HG02885 (cell line): ENCODE data around the gene ZNF253.
A peak's percentile ranks its signal among the peaks of the same experiment; 100 is the strongest.
"Not testable (repeated sequence)": the region's sequence is repeated elsewhere in the genome, so short reads cannot be mapped to it uniquely, and the experiment has no call there.

Experiments used
- ATAC-seq: cut with Tn5 transposase; IDR thresholded peaks from one replicate; pipeline ENCODE4 v1.9.1; 2021; ENCODE audit warnings: mild to moderate bottlenecking; ENCODE audit not compliant: unreplicated experiment, poor library complexity

Gene ZNF253

DNA sequence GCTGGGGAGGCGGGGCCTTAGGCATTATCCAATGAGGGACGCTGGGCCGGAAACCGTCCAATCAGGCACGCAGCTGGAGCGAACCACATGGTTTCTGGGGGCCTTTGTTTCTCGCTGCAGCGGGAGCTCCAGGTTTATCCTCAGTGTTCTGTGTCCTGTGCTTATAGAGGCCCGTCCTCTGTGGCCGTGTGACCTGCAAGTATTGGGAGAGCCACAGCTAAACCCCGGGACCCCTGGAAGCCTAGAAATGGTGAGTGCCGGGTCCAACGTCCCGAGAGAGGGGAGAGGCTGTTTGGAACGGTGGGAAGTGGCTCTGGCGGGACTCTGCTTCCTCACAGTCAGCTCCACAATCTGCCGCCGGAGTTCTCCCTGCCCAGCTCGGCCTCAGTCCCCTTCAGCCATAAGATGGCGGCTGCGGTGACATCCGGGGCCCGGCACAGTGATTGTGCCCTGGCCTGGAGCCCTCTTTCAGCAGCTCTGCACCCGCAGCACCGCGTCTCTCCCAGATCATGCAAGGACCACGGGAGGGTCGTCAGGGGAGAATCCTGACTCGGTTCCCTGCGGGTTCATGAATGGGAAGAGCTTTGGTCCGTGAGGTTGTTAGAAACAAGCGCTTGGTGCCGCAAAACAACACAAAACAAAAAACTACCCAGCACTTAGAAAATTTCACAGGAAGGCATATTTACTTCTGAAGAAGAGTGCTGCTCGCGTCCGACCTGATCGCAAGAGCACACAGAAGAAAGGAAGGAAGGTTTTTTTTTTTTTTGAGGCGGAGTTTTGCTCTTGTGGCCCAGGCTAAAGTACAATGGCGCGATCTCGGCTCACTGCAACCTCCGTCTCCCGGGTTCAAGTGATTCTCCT, at the start of gene ZNF253:
ZNF253 (plus strand) TSS at position 133 of the 861 bp plus-strand sequence; CDS start at position 248, 115 bp downstream.
- peak; percentile 99 for ATAC-seq

DNA sequence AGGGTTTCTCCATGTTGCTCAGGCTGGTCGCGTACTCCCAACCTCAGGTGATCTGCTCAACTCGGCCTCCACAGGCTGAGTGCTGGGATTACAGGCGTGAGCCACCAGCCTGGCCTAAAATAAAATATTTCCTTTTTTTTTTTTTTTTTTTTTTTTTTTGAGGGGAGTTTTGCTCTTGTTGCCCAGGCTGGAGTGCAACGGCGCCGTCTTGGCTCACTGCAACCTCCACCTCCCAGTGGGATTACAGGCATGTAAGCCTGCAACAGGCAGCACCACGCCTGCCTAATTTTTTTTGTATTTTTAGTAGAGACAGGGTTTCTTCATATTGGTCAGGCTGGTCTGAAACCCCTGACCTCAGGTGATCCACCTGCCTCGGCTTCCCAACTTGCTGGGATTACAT, 49.0 kb upstream of the ZNF253 start:
- ATAC-seq, result no peak

DNA sequence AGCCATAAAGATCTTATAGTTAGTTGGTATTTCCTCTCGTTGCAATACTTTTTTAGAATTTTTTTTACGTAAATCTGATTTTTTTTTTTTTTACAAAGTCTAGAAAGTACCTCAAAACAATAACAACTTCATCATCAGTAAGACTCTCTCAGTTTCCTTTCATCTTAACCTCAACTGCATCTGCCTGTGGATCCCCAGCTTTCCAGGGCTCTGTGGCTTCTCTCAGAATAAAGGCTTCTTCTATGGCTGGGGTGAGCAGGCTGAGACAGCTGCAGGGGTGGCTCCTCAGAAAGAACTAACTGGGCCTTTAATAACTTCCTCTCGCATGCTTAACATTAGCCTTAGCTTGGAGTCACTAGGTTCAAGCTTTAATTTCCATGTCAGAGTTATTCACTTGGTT, 48.3 kb upstream of the ZNF253 start:
- ATAC-seq, result no peak

DNA sequence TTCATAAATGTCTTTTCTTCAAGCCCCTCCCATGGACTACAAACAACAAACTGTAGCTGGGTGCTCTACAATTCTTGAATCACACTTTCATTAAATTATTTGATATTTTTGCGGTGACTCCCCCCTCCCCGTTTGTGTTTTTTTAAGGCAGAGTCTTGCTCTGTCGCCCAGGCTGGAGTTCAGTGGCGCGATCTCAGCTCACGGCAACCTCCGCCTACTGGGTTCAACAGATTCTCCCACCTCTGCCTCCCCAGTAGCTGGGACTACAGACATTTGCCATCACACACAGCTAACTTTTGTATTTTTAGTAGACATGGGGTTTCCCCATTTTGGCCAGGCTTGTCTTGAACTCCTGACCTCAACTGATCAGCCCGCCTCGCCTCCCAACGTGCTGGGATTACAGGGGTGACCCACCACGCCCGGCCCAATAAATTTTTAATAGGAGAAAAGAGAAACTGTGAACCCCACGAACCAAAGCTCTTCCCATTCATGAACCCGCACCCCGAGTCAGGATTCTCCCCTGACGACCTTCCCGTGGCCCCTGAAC, 44.8 kb upstream of the ZNF253 start:
- no peak for ATAC-seq

DNA sequence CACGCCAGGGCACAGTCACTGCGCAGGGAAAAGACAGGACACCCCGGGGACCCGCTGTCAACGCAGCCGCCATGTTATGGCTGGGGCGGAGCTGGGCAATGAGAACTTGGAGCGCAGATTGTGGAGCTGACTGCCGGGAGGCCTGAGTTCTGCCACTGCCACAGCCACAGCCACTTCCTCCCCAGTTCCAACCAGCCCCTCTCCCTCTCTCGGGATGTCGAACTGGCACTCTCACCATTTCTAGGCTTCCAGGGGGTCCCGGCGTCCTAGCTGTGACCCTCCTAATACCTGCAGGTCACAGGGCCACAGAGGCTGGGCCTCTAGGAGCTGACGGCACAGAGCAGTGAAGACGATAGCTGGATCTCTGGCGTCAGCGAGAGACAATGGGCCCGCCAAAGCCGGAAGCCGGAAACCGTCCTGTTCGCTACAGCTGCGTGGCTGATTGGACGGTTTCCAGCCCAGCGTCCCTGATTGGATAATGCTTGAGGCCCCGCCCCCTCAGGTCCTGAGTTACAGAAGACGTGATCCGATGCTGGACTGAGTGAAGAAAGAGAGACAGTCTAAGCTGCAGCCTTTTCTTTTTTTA, 44.2 kb upstream of the ZNF253 start, which contains the start of gene ZNF506:
ZNF506 (minus strand) TSS at position 385 of the 586 bp plus-strand sequence; CDS start at position 238, 147 bp downstream.
- peak; percentile 89 for ATAC-seq

DNA sequence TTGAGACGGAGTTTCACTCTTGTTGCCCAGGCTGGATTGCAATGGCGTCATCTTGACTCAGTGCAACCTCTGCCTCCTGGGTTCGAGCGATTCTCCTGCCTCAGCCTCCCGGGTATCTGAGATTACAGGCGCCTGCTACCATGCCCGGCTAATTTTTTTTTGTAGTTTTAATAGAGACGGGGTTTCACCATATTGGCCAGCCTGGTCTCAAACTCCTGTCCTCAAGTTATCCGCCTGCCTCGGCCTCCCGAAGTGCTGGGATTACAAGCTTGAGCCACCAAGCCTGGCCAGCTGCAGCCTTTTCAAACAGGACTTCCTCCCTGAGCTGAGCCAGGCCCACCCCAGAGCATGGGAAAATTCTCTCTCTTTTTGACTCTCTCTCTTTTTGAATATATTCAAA, 43.7 kb upstream of the ZNF253 start:
- ATAC-seq, result not testable (repeated sequence)

DNA sequence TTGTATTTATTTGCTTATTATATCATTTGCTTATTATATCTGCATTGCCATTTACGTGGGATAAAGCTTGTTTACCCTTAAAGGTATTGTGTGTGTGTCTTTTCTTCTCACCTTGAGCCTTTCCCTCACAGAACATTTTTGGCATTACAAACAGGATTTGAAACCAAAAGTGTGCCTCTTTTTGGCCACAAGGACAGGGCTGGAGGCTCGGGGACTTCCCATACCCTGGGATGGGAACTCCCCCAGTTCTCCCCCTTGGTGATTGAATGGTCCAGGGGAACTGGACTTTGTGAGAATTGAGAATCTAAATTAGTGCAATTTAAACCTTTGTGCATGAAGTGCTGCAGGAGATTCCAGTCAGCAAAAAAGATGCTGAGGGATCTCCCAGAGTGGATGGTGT, 41.8 kb upstream of the ZNF253 start:
- ATAC-seq, result no peak

DNA sequence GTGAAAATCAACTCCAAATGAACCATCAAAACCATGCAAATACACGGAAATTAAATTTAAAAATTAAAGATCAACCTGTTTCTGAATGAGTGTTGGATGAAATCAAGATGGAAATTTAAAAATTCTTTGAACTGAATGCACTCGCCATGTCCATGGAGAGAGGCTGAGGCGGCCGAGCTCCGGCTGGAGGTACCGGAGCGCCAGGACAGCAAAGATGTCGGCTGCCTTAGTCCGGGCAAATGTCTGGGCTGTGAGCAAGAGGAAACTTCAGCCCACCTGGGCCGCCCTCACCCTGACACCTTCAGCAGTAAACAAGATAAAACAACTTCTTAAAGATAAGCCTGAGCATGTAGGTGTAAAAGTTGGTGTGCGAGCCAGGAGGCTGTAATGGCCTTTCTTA, 38.8 kb upstream of the ZNF253 start:
- ATAC-seq, result no peak

DNA sequence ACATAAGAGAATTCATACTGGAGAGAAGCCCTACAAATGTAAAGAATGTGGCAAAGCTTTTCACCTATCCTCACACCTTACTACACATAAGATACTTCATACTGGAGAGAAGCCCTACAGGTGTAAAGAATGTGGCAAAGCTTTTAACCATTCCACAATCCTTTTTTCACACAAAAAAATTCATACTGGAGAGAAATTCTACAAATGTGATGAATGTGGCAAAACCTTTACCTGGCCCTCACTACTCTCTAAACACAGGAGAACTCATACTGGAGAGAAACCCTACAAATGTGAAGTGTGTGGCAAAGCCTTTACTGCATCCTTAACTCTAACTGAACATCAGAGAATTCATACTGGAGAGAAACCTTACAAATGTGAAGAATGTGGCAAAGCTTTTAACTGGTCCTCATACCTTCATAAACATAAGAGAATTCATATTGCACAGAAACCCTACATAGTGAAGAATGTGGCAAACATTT, 30.1 kb upstream of the ZNF253 start:
- no peak for ATAC-seq

DNA sequence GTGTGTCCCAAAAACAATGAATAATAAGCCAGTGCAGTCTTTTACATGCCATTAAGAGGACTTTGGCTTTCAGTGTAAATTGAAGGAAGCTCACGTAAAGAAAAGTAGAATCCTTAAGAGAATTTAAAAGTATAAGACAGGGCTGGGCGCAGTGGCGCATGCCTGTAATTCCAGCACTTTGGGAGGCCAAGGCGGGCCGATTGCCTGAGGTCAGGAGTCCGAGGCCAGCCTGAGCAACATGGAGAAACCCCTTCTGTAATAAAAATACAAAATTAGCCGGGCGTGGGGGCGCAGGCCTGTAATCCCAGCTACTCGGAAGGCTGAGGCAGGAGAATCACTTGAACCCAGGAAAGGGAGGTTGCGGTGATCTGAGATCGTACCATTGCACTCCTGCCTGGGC, 17.9 kb upstream of the ZNF253 start:
- ATAC-seq, result no peak

DNA sequence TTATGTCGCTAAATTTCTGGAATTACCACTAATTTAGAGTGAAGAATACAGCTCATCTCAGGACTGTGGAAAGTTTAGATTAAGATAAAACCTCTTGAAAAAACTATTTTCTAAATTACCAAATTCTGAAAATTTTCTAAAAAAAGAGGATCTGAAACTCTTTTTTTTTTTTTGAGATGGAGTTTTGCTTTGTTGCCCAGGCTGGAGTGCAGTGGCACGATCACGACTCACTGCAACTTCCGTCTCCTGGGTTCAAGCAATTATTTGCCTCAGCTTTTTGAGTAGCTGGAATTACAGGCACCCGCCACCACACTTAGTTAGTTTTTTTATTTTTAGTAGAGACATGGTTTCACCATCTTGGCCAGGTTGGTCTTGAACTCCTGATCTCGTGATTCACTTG, 16.6 kb upstream of the ZNF253 start:
- no peak for ATAC-seq

DNA sequence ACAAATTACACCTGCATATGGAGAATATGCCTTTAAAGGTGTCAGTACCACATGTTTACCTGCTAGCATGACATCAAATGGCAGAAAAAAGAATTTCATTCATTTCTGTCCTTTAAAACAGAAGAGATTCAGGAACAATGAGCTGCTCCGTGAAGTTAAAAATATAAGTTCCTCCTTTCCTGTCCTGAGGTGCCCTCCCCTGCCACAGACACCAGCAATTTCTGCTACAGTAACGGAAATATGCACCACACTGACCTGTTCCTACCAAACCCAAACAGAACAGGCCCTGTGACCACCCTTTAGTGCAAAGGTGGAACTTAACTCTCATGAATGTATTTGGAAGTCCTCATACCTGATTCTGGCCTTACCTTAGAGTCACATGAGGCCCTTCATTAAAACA, 13.9 kb upstream of the ZNF253 start:
- not testable (repeated sequence) for ATAC-seq

DNA sequence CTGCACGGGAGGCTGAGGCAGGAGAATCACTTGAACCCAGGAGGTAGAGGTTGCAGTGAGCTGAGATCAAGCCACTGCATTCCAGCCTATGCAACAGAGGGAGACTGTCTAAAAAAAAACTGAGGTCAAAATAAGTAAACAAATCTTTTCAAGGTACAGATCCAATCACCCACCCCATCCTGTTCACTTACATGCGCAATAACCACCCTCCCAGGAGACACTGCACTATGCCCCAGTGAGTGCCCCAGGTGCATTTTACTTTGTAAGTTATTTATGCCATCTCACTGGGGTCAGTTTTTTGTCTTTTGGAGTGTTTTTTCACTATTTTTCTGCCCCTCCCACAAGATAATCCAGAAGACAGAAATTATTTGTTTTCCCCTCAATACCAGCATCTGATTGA, 6.9 kb upstream of the ZNF253 start:
- no peak for ATAC-seq

DNA sequence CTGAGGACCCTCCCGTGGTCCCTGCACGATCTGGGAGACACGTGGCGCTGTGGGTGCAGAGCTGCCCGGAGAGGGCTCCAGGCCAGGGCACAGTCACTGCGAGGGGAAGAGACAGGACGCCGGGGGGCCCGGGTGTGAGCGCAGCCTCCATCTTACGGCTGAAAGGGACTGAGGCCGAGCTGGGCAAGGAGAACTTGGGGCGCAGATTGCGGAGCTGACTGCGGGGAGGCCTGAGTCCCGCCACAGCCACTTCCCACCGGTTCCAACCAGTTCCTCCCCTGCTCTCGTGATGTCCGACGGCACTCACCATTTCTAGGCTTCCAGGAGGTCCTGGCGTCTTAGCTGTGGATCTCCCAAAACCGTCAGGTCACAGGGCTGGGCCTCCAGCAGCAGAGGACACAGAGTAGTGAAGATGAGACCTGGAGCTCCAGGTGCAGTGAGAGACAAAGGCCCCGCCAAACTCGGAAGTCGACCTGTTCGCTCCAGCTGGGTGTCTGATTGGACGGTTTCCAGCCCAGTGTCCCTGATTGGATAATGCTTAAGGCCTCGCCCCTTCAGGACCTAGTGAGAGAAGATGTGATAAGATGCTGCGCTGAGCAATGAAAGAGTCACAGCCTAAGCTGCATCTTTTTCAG, 4.8 kb upstream of the ZNF253 start:
- no peak for ATAC-seq

DNA sequence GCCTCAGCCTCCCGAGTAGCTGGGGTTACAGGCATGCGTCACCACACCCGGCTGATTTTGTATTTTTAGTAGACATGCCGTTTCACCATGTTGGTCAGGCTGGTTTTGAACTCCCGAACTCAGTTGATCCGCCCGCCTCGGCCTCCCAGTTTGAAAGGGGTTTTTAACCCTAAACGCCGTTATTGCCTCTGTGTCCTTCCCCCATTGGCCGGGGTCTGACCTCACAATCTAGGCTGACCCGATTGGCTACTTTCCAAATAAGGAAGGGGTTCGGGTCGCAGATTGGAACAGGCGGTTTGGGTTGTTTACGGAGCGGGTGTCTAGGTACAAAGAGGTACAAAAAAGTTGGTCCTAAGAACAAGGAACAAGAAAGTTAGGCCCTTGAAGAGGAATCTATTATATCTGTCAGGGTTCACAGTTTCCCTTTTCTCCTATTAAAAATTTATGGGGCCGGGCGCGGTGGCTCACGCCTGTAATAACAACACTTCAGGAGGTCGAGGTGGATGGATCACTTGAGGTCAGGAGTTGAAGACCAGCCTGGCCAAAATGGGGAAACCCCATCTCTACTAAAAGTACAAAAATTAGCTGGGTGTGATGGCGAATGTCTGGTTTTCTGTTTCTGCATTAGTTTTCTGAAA, 1.0 kb downstream of the ZNF253 start:
- no peak for ATAC-seq

DNA sequence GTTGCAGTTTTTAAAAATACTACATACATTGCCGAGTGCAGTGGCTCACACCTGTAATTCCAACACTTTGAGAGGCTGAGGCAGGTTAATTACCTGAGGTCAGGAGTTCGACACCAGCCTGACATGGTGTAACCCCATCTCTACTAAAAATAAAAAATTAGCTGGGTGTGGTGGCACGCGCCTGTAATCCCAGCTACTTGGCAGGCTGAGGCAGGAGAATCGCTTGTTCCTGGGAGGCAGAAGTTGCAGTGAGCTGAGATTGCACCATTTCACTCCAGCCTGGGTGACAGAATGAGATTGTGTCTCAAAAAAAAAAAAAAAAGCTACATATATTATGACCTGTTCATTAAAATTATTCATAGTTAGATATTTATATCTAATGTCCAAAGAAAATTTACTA, 4.4 kb downstream of the ZNF253 start:
- ATAC-seq, result not testable (repeated sequence)

DNA sequence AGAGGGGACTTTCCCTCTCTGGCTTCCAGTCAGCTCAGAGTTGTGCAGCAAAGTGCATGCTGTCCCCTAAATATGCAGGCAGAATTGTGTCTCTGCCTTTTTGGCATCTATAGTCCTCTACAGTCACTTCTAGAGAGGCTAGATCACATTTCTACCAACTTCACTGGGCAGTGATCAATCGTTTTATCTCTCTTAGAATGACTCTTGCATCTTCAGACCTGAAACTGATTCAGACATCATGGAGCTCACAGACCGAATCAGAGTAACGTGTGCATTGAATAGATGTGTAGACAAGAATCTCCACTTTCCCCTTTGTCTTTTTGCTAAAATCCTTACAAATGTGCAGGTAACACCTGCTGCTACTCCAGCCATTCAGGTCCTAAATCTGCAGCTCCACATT, 6.2 kb downstream of the ZNF253 start:
- ATAC-seq, result no peak

DNA sequence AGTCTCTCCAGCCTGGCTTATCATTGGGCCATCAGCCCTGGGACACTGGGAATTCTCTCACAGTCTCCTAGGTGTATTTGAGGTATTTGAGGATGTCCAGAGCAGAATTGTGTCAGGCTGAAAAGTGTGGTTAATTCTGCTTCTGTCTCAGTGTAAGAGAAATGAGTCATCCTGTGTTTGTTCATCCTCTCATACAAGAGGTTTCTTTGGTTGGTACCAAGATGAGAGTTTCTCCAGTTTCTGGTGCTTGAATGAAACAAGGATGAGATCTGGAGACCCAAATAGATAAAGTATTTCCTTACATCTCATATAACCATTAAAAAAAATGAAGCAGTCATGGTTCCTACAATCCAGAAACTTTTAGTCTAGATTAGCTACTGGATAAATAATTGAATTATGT, 7.7 kb downstream of the ZNF253 start:
- ATAC-seq, result no peak

DNA sequence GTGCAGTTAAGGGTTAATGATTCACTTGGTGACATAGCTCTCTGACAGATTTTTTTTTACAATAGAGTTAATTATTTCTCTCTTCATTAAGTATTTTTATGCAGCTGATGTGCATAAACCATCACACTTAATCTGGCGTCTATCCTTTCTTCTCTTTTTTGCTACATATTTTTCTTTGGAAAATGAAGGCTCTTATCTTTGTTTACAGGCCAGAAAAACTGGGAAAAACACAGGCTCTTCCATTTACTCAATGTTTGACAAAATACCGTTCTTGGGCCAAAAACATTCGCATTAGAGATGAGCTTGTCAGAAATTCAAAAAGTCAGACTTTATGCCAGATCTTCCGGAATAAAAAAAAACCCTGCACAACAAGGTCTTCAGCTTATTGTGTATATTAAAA, 12.0 kb downstream of the ZNF253 start:
- ATAC-seq, result no peak

DNA sequence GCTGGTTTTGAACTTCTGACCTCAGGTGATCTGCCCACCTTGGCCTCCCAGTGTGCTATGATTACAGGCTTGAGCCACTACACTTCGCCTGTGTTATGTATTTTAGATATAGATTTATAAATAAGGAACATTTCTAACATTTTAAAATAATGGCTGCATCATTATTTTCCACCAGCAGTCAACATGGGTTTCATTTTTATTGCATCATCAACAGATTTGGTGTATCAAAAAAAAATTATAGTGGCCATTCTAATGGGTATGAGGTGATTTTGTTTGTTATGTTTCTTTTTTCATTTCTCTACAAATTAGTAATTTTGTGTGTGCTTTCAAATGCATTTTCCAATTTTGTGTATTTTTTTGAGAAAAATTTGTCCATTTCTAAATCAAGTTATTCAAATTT, 18.9 kb downstream of the ZNF253 start:
- no peak for ATAC-seq
